Fibroblast of lung (primary cell): ENCODE measurements around the gene MCCC1. TPM values are rescaled to one million over a fixed set of nuclear protein-coding genes. Genes with fewer than 3 reads are reported as not detected.

ENCODE experiments used
- DNase-seq, 2 donors: peaks; one replicate each; pipeline versions ENCODE4 v3.0.0 to v3.0.0-alpha.2; 2010; ENCODE audit warnings: low read depth in 2 of 2
- H2AFZ ChIP-seq: 2 replicates; pipeline ENCODE4 v1.5.1; 2012; ENCODE audit warnings: low read length, control low read depth, inconsistent platforms
- H3K27ac ChIP-seq: 2 replicates; pipeline ENCODE4 v1.5.1; 2011; ENCODE audit warnings: low read length, control low read depth; ENCODE audit not compliant: insufficient read depth
- H3K27me3 ChIP-seq: 2 replicates; pipeline ENCODE4 v1.5.1; 2011; ENCODE audit warnings: mild to moderate bottlenecking, low read length; ENCODE audit not compliant: control insufficient read depth, insufficient read depth
- H3K36me3 ChIP-seq: 2 replicates; pipeline ENCODE4 v1.5.1; 2011; ENCODE audit warnings: low read length; ENCODE audit not compliant: control insufficient read depth, insufficient read depth
- H3K4me1 ChIP-seq: 2 replicates; pipeline ENCODE4 v1.5.1; 2011; ENCODE audit warnings: low read length; ENCODE audit not compliant: control insufficient read depth, insufficient read depth; ENCODE audit errors: extremely low read depth
- H3K4me2 ChIP-seq: 2 replicates; pipeline ENCODE4 v1.5.1; 2011; ENCODE audit warnings: low read length, control low read depth; ENCODE audit not compliant: insufficient read depth; ENCODE audit errors: extremely low read depth
- H3K4me3 ChIP-seq, 4 experiments: fragments of 200-600 bp in 1 of 4; sonication (generic) in 1 of 4; replicated peaks in 1 of 4; 2 replicates each; pipeline ENCODE4 v1.5.1; 2011 to 2016; ENCODE audit warnings: low read length in 4 of 4, low read depth in 3 of 4, mild to moderate bottlenecking in 3 of 4, control low read depth in 2 of 4, inconsistent platforms in 1 of 4, mixed read lengths in 1 of 4; ENCODE audit not compliant: insufficient read depth in 1 of 4; ENCODE audit errors: control extremely low read depth in 1 of 4
- H3K79me2 ChIP-seq: 2 replicates; pipeline ENCODE4 v1.5.1; 2012; ENCODE audit warnings: mild to moderate bottlenecking, low read length, inconsistent platforms; ENCODE audit not compliant: control insufficient read depth, insufficient read depth
- H3K9ac ChIP-seq: 2 replicates; pipeline ENCODE4 v1.5.1; 2011; ENCODE audit warnings: mild to moderate bottlenecking, low read length, control low read depth; ENCODE audit not compliant: insufficient read depth
- H3K9me3 ChIP-seq: 2 replicates; pipeline ENCODE4 v1.5.1; 2012; ENCODE audit warnings: low read depth, low read length; ENCODE audit not compliant: control insufficient read depth, insufficient read depth
- H4K20me1 ChIP-seq: 2 replicates; pipeline ENCODE4 v1.5.1; 2011; ENCODE audit warnings: low read length; ENCODE audit not compliant: control insufficient read depth, insufficient read depth; ENCODE audit errors: extremely low read depth
- CTCF ChIP-seq, 2 donors: IDR thresholded peaks in 1 of 2; conservative IDR thresholded peaks in 1 of 2; 1 replicate in 1 of 2; 2 replicates in 1 of 2; pipeline ENCODE4 v1.5.1; 2011 to 2012; ENCODE audit warnings: low read length in 2 of 2, control low read depth in 1 of 2, inconsistent platforms in 1 of 2, low read depth in 1 of 2, mild to moderate bottlenecking in 1 of 2
- EZH2 ChIP-seq: IDR thresholded peaks from 2 replicates; pipeline ENCODE4 v1.5.1; 2012; ENCODE audit warnings: low read length, control low read depth, mild to moderate bottlenecking; ENCODE audit errors: missing control alignments
- polyA plus RNA-seq, 2 donors: library from polyadenylated mRNA; depleted of rRNA in 1 of 2; stranded (reverse) in 1 of 2; unstranded in 1 of 2; fragments of >200 nt; gene quantifications; 2 replicates each; pipeline ENCODE4 v1.2.1, GENCODE V29; 2011 to 2012; ENCODE audit warnings: missing spikeins in 1 of 2
- total RNA-seq: library from RNA; depleted of rRNA; stranded (reverse); fragments of >200 nt; gene quantifications from 2 replicates; pipeline ENCODE4 v1.2.1, GENCODE V29; 2014

The MCCC1 gene
- total and polyA plus RNA-seq, 2 donors (not counting 1 experiment from before 2014, with no cell fraction given), result 16.1 to 29.1 TPM

- H3K79me2 ChIP-seq, result no peaks in the 10 kb centered on the region
- no peaks in the 10 kb centered on the region for H4K20me1 ChIP-seq
- no peak overlapping the region for H3K9ac ChIP-seq
- peak; percentile 21 to 68 for DNase-seq
- no peak overlapping the region for H3K27ac ChIP-seq
- H2AFZ ChIP-seq, result no peak overlapping the region
- H3K4me3 ChIP-seq, result no peak overlapping the region
- no peak for TF ChIP-seq CTCF (conservative IDR thresholded peaks at IDR 0.05 in 1 of 2, IDR thresholded peaks at IDR 0.05 in 1 of 2; ENCODE audit: low read depth in 1 of 2, low read length in 2 of 2)
- no peak for TF ChIP-seq EZH2
- H3K4me1 ChIP-seq, result peaks cover 2% of the 10 kb centered on the region
- no peak overlapping the region for H3K4me2 ChIP-seq
- no peaks in the 10 kb centered on the region for H3K36me3 ChIP-seq
- no peaks in the 10 kb centered on the region for H3K9me3 ChIP-seq
- H3K27me3 ChIP-seq, result no peaks in the 10 kb centered on the region
Observed at GRCh38 chr3:183008800-183009199, 90.5 kb downstream of the MCCC1 start.

GRCh38 chr3:183008303-183008702 lies 91.0 kb downstream of the MCCC1 start:
- Histone ChIP-seq H3K4me3 (no peak overlapping the region), H4K20me1 (no peaks in the 10 kb centered on the region), H3K9me3 (no peaks in the 10 kb centered on the region), H3K79me2 (no peaks in the 10 kb centered on the region), H3K4me1 (peaks cover 2% of the 10 kb centered on the region), H3K4me2 (no peak overlapping the region), H2AFZ (no peak overlapping the region), H3K27ac (no peak overlapping the region), H3K9ac (no peak overlapping the region), H3K36me3 (no peaks in the 10 kb centered on the region), H3K27me3 (no peaks in the 10 kb centered on the region)
- TF ChIP-seq CTCF (conservative IDR thresholded peaks at IDR 0.05 in 1 of 2, IDR thresholded peaks at IDR 0.05 in 1 of 2; ENCODE audit: low read depth in 1 of 2, low read length in 2 of 2) (no peak), EZH2 (no peak)
- no peak for DNase-seq

- Histone ChIP-seq H3K9ac (no peak overlapping the region), H3K27me3 (no peaks in the 10 kb centered on the region), H3K4me3 (no peak overlapping the region), H3K27ac (no peak overlapping the region), H2AFZ (no peak overlapping the region), H3K4me2 (no peak overlapping the region), H4K20me1 (no peaks in the 10 kb centered on the region), H3K36me3 (no peaks in the 10 kb centered on the region), H3K79me2 (no peaks in the 10 kb centered on the region), H3K9me3 (no peaks in the 10 kb centered on the region), H3K4me1 (peaks cover 2% of the 10 kb centered on the region)
- TF ChIP-seq EZH2 (no peak), CTCF (conservative IDR thresholded peaks at IDR 0.05 in 1 of 2, IDR thresholded peaks at IDR 0.05 in 1 of 2; ENCODE audit: low read depth in 1 of 2, low read length in 2 of 2) (no peak)
- no peak for DNase-seq
Observed at GRCh38 chr3:183006396-183007002, 92.8 kb downstream of the MCCC1 start.
